ENCODE measurements around the gene GAGE10.
"Not testable (repeated sequence)": the region's sequence is repeated elsewhere in the genome, so short reads cannot be mapped to it uniquely, and the experiment has no call there.

The GAGE10 gene

DNA sequence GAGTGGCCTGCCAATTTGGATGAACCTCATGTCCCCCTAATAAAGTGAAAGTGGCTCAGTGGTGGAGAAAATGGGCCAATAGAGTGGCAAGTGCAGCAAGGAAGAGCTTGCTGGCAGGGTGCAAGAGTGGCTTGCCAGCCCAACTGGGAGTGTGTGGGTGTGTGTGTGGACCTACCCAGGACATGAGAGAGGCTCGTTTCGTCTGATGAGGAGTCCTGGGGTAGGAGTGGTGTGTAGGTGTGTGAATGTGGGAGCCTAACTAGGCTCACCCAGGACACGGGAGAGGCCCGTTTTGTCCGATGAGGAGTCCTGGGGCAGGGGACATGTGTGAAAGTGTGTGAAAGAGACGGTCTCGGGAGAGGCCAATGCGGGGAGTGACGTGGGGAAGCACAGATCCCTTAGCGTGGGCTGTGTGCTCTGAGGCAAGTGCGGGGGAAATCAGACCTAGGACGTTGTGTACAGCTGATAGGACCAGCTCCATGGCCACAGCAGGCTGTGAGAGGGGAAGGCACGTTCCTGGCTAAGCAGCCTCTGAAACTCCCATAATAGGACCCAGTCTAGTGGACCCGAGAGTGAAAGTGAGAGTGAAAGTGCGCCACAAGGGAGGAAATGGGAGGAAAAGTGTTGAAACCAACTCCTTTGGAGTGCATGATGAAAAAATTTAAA, 5.3 kb downstream of the GAGE10 start:
- peak; percentile 44 for DNase-seq (ENCODE audit: low read depth)
- peak overlapping the region; percentile 40 for H3K4me3 ChIP-seq (replicated peaks; ENCODE audit: low read depth, low read length)
- TF ChIP-seq, protein P1, sequence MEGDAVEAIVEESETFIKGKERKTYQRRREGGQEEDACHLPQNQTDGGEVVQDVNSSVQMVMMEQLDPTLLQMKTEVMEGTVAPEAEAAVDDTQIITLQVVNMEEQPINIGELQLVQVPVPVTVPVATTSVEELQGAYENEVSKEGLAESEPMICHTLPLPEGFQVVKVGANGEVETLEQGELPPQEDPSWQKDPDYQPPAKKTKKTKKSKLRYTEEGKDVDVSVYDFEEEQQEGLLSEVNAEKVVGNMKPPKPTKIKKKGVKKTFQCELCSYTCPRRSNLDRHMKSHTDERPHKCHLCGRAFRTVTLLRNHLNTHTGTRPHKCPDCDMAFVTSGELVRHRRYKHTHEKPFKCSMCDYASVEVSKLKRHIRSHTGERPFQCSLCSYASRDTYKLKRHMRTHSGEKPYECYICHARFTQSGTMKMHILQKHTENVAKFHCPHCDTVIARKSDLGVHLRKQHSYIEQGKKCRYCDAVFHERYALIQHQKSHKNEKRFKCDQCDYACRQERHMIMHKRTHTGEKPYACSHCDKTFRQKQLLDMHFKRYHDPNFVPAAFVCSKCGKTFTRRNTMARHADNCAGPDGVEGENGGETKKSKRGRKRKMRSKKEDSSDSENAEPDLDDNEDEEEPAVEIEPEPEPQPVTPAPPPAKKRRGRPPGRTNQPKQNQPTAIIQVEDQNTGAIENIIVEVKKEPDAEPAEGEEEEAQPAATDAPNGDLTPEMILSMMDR (IDR thresholded peaks at IDR 0.05; ENCODE audit: low read length, missing control alignments): no peak

DNA sequence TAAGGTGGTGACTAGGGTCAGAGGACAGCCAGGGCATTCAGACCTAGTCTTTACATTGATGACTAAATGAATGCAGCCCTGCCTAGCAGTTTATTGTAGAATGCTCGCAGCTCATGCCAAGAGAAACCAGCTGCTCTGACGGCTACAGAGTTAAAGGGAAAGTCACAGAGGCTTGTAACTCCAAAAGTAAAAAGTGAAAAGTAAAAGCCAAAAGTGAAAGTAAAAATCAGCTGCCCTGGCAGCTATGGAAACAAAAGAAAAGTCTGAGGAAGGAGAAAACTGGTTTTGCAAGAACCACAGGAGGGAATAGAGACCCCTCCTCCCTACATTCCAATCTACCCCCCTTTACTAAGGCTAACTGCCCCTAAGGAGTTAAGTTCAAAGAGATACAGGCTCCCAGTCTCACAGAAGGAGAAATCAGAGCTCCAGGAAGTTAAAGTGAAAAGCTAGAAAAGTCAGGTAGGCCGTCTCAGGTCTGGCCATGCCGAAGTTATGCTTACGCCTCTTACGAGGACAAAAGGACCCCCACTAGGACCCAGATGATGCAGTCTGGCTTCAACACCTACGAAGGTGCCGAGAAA, 6.0 kb downstream of the GAGE10 start:
- peak overlapping the region; percentile 40 for H3K4me3 ChIP-seq (replicated peaks; ENCODE audit: low read depth, low read length)
- TF ChIP-seq, protein P1 (IDR thresholded peaks at IDR 0.05; ENCODE audit: low read length, missing control alignments): no peak
- peak; percentile 39 for DNase-seq (ENCODE audit: low read depth)

DNA sequence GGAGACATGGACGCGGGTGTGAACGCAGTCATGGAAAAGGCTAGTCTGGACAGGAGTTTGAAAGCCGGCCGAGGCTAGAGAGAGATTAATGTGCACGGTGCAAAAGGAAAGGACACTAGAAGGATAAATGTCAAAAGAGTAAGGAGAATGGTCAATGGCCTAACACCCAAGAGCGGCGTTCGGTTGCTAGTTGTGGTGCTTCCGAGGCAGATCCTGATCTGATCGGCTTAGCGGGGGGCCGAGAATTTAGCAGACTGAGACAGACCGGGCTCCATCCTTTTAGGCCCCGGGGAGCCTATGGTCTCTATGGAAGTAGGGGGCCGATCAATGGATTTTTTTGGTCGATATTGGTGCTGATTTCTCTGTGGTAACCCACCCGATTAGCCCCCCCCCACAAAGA, 6.9 kb downstream of the GAGE10 start:
- no peak for DNase-seq (ENCODE audit: low read depth)
- no peak overlapping the region for H3K4me3 ChIP-seq (replicated peaks; ENCODE audit: low read depth, low read length)
- TF ChIP-seq, protein P1 (IDR thresholded peaks at IDR 0.05; ENCODE audit: low read length, missing control alignments): no peak

DNA sequence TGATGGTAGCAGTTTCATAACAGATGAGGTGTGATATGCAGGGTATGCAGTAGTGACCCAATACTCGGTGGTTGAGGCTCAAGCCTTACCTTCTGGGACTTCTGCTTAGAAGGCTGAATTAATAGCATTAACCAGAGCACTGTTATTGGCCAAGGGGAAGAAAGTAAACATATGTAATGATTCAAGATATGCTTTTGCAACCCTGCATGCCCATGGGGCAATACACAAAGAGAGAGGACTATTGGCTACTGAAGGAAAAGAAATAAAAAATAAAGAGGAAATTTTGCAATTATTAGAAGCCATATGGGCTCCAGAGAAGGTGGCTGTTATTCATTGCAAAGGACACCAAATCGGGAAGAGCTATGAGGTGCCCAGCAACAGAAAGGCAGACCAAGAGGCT, 8.7 kb downstream of the GAGE10 start:
- no peak for DNase-seq (ENCODE audit: low read depth)
- no peak overlapping the region for H3K4me3 ChIP-seq (replicated peaks; ENCODE audit: low read depth, low read length)
- TF ChIP-seq, protein P1 (IDR thresholded peaks at IDR 0.05; ENCODE audit: low read length, missing control alignments): no peak

DNA sequence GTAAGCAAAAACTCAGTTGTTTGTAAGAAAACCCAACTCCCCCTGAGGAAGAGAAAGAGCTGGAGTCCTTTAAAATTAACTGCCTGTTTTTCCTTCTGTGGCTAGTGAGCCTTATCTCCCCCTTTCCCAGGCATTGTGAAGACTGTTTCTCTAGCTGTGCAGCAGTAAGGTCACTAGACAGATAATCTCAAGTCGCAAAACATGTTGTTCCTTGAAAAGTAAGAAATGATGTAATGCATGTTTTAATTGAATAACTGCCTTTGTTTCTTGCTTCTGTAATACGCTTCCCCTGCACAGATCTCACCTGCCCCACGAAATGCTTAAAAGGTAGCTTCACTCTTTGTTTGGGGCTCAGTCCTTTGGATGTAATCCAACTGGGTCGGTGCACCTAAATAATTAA, 12.6 kb downstream of the GAGE10 start:
- TF ChIP-seq, protein P1 (IDR thresholded peaks at IDR 0.05; ENCODE audit: low read length, missing control alignments): no peak
- DNase-seq (ENCODE audit: low read depth): no peak
- H3K4me3 ChIP-seq (replicated peaks; ENCODE audit: low read depth, low read length): no peak overlapping the region

DNA sequence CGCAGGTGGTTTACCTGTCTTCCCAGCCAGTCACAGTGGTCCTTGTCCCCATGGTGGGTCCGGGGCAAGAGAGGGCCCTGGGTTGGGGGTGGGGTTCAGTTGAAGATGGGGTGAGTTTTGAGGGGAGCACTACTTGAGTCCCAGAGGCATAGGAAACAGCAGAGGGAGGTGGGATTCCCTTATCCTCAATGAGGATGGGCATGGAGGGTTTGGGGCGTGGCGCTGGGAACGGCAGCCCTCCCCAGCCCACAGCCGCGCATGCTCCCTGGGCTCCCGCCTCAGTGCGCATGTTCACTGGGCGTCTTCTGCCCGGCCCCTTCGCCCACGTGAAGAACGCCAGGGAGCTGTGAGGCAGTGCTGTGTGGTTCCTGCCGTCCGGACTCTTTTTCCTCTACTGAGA, 18.3 kb downstream of the GAGE10 start, which contains the start of gene GAGE12J:
TSS of gene GAGE12J (plus strand) at position 301 of the 400 bp plus-strand sequence. CDS start 1,157 bp downstream, outside the sequence.
- DNase-seq (ENCODE audit: low read depth); H3K4me3 ChIP-seq (replicated peaks; ENCODE audit: low read depth, low read length): not testable (repeated sequence)

DNA sequence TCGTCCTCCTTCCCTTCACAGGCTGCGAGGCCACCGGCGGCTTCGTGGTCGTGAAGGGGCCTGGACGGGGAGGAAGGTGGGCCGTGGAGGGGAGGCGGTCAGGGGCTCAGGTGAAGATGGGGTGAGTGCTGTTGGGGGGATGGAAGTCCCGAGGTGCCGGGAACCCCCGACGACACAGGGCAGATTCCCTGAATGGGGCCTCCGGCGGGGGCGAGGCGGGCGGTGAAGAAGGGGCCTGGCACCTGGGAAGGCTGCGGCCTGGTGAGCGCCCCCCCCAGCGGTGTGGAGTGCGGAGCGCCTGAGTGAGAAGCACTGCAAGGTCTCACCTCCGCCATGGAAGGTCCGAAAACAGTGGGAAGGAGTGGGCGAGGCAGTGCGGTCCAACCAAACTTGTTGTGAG, 18.8 kb downstream of the GAGE10 start:
- H3K4me3 ChIP-seq (replicated peaks; ENCODE audit: low read depth, low read length); DNase-seq (ENCODE audit: low read depth): not testable (repeated sequence)

DNA sequence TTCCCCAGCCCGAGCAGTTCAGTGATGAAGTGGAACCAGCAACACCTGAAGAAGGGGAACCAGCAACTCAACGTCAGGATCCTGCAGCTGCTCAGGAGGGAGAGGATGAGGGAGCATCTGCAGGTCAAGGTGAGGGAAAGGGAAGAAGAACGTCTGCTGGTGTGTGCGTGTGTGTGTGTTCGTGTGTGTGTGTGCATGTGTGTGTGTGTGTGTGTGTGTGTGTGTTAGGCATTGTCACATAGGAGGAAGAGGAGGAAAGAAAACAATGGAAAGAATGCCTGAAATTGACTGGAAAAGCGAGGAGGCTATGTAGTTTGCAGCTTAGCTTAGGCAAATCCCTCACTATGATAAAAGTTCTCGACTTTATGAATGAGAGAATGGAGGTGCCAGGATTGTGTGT, 20.3 kb downstream of the GAGE10 start:
- not testable (repeated sequence) for H3K4me3 ChIP-seq (replicated peaks; ENCODE audit: low read depth, low read length); DNase-seq (ENCODE audit: low read depth)

DNA sequence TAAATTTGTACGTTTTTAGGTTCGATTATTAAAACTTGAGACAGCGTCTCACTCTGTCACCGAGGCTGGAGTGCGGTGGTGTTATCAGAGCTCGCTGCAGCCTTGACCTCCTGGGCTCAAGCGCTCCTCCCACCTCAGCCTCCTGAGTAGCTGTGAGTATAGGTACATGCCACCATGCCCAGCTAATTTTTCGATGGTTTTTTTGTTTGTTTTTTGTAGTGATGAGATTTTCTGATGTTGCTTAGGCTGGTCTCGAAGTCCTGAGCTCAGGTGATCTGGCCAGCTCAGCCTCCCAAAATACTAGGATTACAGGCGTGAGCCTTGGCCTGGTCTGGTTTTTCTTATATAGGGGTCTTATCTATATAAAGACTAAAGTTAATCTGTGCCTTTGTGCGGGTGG, 27.0 kb downstream of the GAGE10 start:
- H3K4me3 ChIP-seq (replicated peaks; ENCODE audit: low read depth, low read length); DNase-seq (ENCODE audit: low read depth): not testable (repeated sequence)

DNA sequence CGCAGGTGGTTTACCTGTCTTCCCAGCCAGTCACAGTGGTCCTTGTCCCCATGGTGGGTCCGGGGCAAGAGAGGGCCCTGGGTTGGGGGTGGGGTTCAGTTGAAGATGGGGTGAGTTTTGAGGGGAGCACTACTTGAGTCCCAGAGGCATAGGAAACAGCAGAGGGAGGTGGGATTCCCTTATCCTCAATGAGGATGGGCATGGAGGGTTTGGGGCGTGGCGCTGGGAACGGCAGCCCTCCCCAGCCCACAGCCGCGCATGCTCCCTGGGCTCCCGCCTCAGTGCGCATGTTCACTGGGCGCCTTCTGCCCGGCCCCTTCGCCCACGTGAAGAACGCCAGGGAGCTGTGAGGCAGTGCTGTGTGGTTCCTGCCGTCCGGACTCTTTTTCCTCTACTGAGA, 27.8 kb downstream of the GAGE10 start, which contains the start of gene GAGE13:
TSS of gene GAGE13 (plus strand) at position 301 of the 400 bp plus-strand sequence. CDS start 1,156 bp downstream, outside the sequence.
- not testable (repeated sequence) for DNase-seq (ENCODE audit: low read depth); H3K4me3 ChIP-seq (replicated peaks; ENCODE audit: low read depth, low read length)

DNA sequence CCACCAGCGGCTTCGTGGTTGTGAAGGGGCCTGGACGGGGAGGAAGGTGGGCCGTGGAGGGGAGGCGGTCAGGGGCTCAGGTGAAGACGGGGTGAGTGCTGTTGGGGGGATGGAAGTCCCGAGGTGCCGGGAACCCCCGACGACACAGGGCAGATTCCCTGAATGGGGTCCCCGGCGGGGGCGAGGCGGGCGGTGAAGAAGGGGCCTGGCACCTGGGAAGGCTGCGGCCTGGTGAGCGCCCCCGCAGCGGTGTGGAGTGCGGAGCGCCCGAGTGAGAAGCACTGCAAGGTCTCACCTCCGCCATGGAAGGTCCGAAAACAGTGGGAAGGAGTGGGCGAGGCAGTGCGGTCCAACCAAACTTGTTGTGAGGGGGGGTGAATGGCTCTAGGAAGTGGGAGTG, 28.4 kb downstream of the GAGE10 start:
- DNase-seq (ENCODE audit: low read depth); H3K4me3 ChIP-seq (replicated peaks; ENCODE audit: low read depth, low read length): not testable (repeated sequence)

DNA sequence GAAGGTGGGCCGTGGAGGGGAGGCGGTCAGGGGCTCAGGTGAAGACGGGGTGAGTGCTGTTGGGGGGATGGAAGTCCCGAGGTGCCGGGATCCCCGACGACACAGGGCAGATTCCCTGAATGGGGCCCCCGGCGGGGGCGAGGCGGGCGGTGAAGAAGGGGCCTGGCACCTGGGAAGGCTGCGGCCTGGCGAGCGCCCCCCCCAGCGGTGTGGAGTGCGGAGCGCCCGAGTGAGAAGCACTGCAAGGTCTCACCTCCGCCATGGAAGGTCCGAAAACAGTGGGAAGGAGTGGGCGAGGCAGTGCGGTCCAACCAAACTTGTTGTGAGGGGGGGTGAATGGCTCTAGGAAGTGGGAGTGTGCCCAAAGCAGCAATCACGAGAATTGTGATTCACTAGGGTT, 38.0 kb downstream of the GAGE10 start:
- DNase-seq (ENCODE audit: low read depth): not testable (repeated sequence)

More for the DNA sequence above, 38.0 kb downstream of the GAGE10 start:
- not testable (repeated sequence) for H3K4me3 ChIP-seq (replicated peaks; ENCODE audit: low read depth, low read length)

Data from fibroblast of pulmonary artery (primary cell).